HL-60 (cell line): ENCODE measurements around the gene AP2A2.

Experiments
- CTCF ChIP-seq: IDR thresholded peaks from one replicate; pipeline ENCODE4 v1.5.1; 2011; ENCODE audit warnings: low read length, control low read depth, inconsistent platforms; ENCODE audit not compliant: insufficient read depth
- GABPA ChIP-seq: IDR thresholded peaks from 2 replicates; pipeline ENCODE4 v1.6.1; 2012; ENCODE audit warnings: low read depth
- POLR2AphosphoS5 ChIP-seq: IDR thresholded peaks from 2 replicates; pipeline ENCODE4 v1.6.1; 2012; ENCODE audit warnings: low read depth
- REST ChIP-seq: IDR thresholded peaks from 2 replicates; pipeline ENCODE4 v1.6.1; 2012; ENCODE audit warnings: low read depth; ENCODE audit not compliant: insufficient replicate concordance
- SPI1 ChIP-seq: IDR thresholded peaks from 2 replicates; pipeline ENCODE4 v1.6.1; 2012; ENCODE audit warnings: low read depth, mild to moderate bottlenecking, borderline replicate concordance

- TF ChIP-seq CTCF (no peak), POLR2AphosphoS5 (no peak), REST (no peak), GABPA (no peak), SPI1 (no peak)
Observed at GRCh38 chr11:1001617-1002405, 76.1 kb downstream of the AP2A2 start.
